Activated naive CD8-positive, alpha-beta T cell (primary cell): ENCODE results near the gene BICD2.
"Not testable (repeated sequence)": the region's sequence is repeated elsewhere in the genome, so short reads cannot be mapped to it uniquely, and the experiment has no call there.

ENCODE experiments used
- H3K27ac Mint-ChIP-seq: one replicate; pipeline ENCODE4 v1.8.0; 2021; ENCODE audit warnings: mixed read lengths
- H3K27me3 Mint-ChIP-seq: one replicate; pipeline ENCODE4 v1.8.0; 2021; ENCODE audit warnings: mixed read lengths
- H3K36me3 Mint-ChIP-seq: one replicate; pipeline ENCODE4 v1.8.0; 2021; ENCODE audit warnings: mixed read lengths
- H3K4me1 Mint-ChIP-seq: one replicate; pipeline ENCODE4 v1.8.0; 2021; ENCODE audit warnings: low read depth, mixed read lengths
- H3K4me3 Mint-ChIP-seq: one replicate; pipeline ENCODE4 v1.8.0; 2021; ENCODE audit warnings: mild to moderate bottlenecking, mixed read lengths
- H3K9me3 Mint-ChIP-seq: one replicate; pipeline ENCODE4 v1.8.0; 2021; ENCODE audit warnings: low read depth, mixed read lengths

BICD2 gene

GRCh38 chr9:92786298-92786697 lies 21.7 kb upstream of the BICD2 start:
- no peak overlapping the region for H3K4me3 Mint-ChIP-seq
- H3K36me3 Mint-ChIP-seq, result peaks cover 9% of the 10 kb centered on the region
- H3K27ac Mint-ChIP-seq, result no peak overlapping the region
- peaks cover 2% of the 10 kb centered on the region for H3K27me3 Mint-ChIP-seq
- H3K9me3 Mint-ChIP-seq, result peaks cover 10% of the 10 kb centered on the region
- peaks cover 12% of the 10 kb centered on the region for H3K4me1 Mint-ChIP-seq

- Mint-ChIP-seq H3K4me3 (no peak overlapping the region), H3K36me3 (peaks cover 14% of the 10 kb centered on the region), H3K27me3 (no peaks in the 10 kb centered on the region)
Observed at GRCh38 chr9:92781899-92782298, 17.3 kb upstream of the BICD2 start.

GRCh38 chr9:92780206-92780605 lies 15.6 kb upstream of the BICD2 start:
- no peaks in the 10 kb centered on the region for H3K27me3 Mint-ChIP-seq
- peaks cover 8% of the 10 kb centered on the region for H3K4me1 Mint-ChIP-seq
- no peak overlapping the region for H3K4me3 Mint-ChIP-seq
- H3K36me3 Mint-ChIP-seq, result peaks cover 5% of the 10 kb centered on the region
- peaks cover 4% of the 10 kb centered on the region for H3K9me3 Mint-ChIP-seq
- no peak overlapping the region for H3K27ac Mint-ChIP-seq

More at GRCh38 chr9:92781899-92782298, 17.3 kb upstream of the BICD2 start:
- peaks cover 14% of the 10 kb centered on the region for H3K9me3 Mint-ChIP-seq
- peaks cover 8% of the 10 kb centered on the region for H3K4me1 Mint-ChIP-seq
- H3K27ac Mint-ChIP-seq, result no peak overlapping the region

GRCh38 chr9:92775466-92775865 lies 10.8 kb upstream of the BICD2 start:
- no peak overlapping the region for H3K4me3 Mint-ChIP-seq
- peaks cover 4% of the 10 kb centered on the region for H3K4me1 Mint-ChIP-seq
- H3K27ac Mint-ChIP-seq, result no peak overlapping the region
- peaks cover 4% of the 10 kb centered on the region for H3K9me3 Mint-ChIP-seq
- H3K27me3 Mint-ChIP-seq, result no peaks in the 10 kb centered on the region
- H3K36me3 Mint-ChIP-seq, result peaks cover 5% of the 10 kb centered on the region

DNA sequence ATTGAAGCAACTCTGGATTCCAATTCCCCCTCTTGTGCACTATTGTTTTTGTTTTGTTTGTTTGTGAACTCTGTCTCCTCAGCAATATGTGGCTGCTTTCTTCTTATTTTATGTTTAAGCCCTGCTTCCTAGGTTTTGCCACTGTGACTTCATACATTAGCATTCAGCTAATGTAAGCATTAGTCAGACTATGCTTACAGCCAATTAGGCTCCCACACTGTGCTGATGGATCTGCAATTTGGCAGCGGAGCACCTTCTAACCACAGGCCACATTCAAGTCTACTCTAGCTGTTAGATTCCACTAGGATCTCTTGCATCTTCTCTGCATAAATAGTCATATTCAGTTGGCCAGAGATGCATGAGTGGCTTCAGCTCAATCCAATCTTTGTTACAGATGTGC lies 9.6 kb upstream of the BICD2 start:
- H3K4me1 Mint-ChIP-seq, result peaks cover 11% of the 10 kb centered on the region
- no peaks in the 10 kb centered on the region for H3K27me3 Mint-ChIP-seq
- H3K4me3 Mint-ChIP-seq, result no peak overlapping the region
- no peak overlapping the region for H3K27ac Mint-ChIP-seq
- H3K36me3 Mint-ChIP-seq, result peaks cover 1% of the 10 kb centered on the region
- peaks cover 2% of the 10 kb centered on the region for H3K9me3 Mint-ChIP-seq

DNA sequence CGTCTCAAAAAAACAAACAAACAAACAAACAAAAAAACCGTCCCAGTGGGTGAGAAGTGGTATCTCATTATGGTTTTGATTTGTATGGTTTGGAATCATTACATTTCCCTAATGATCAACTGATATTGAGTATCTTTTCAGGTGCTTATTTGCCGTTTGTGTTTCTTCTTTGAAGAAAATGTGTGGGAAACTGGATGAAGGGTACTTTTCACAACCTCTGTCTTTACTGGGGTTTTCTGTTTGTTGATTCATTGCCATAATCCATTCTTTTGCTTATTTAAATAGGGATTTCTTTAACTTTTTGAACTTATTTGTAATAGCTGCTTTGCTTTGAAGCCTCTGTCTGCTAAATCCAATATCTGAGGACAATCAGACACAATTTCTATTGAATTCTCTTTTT lies 9.2 kb upstream of the BICD2 start:
- Mint-ChIP-seq H3K27me3 (no peaks in the 10 kb centered on the region), H3K4me3 (no peak overlapping the region), H3K4me1 (peaks cover 11% of the 10 kb centered on the region), H3K27ac (no peak overlapping the region), H3K36me3 (no peaks in the 10 kb centered on the region), H3K9me3 (no peaks in the 10 kb centered on the region)

- no peak overlapping the region for H3K4me3 Mint-ChIP-seq
- H3K27me3 Mint-ChIP-seq, result no peaks in the 10 kb centered on the region
- peaks cover 11% of the 10 kb centered on the region for H3K4me1 Mint-ChIP-seq
- no peak overlapping the region for H3K27ac Mint-ChIP-seq
- H3K36me3 Mint-ChIP-seq, result no peaks in the 10 kb centered on the region
- no peaks in the 10 kb centered on the region for H3K9me3 Mint-ChIP-seq
Observed at GRCh38 chr9:92771309-92771708, 6.7 kb upstream of the BICD2 start.

GRCh38 chr9:92770360-92770995 lies 5.8 kb upstream of the BICD2 start:
- Mint-ChIP-seq H3K4me3 (no peak overlapping the region), H3K36me3 (no peaks in the 10 kb centered on the region), H3K4me1 (peaks cover 19% of the 10 kb centered on the region), H3K27me3 (no peaks in the 10 kb centered on the region), H3K27ac (peak overlapping the region; percentile 41), H3K9me3 (no peaks in the 10 kb centered on the region)

- no peaks in the 10 kb centered on the region for H3K36me3 Mint-ChIP-seq
- peak overlapping the region; percentile 35 for H3K27ac Mint-ChIP-seq
- no peaks in the 10 kb centered on the region for H3K9me3 Mint-ChIP-seq
- H3K4me3 Mint-ChIP-seq, result no peak overlapping the region
- no peaks in the 10 kb centered on the region for H3K27me3 Mint-ChIP-seq
- peaks cover 19% of the 10 kb centered on the region for H3K4me1 Mint-ChIP-seq
Observed at GRCh38 chr9:92769990-92770359, 5.3 kb upstream of the BICD2 start.

GRCh38 chr9:92769286-92769685 lies 4.7 kb upstream of the BICD2 start:
- Mint-ChIP-seq H3K4me1 (peaks cover 19% of the 10 kb centered on the region), H3K36me3 (no peaks in the 10 kb centered on the region), H3K27me3 (no peaks in the 10 kb centered on the region), H3K27ac (no peak overlapping the region), H3K9me3 (no peaks in the 10 kb centered on the region), H3K4me3 (no peak overlapping the region)

GRCh38 chr9:92768816-92769215 lies 4.2 kb upstream of the BICD2 start:
- not testable (repeated sequence) for H3K27me3 Mint-ChIP-seq, H3K36me3 Mint-ChIP-seq, H3K27ac Mint-ChIP-seq, H3K4me3 Mint-ChIP-seq, H3K9me3 Mint-ChIP-seq
- peaks cover 19% of the 10 kb centered on the region for H3K4me1 Mint-ChIP-seq

- Mint-ChIP-seq H3K36me3 (no peaks in the 10 kb centered on the region), H3K4me1 (peaks cover 31% of the 10 kb centered on the region), H3K4me3 (peak overlapping the region; percentile 12), H3K27ac (peak overlapping the region; percentile 34), H3K9me3 (no peaks in the 10 kb centered on the region), H3K27me3 (no peaks in the 10 kb centered on the region)
Observed at GRCh38 chr9:92767066-92768054, 2.7 kb upstream of the BICD2 start.

DNA sequence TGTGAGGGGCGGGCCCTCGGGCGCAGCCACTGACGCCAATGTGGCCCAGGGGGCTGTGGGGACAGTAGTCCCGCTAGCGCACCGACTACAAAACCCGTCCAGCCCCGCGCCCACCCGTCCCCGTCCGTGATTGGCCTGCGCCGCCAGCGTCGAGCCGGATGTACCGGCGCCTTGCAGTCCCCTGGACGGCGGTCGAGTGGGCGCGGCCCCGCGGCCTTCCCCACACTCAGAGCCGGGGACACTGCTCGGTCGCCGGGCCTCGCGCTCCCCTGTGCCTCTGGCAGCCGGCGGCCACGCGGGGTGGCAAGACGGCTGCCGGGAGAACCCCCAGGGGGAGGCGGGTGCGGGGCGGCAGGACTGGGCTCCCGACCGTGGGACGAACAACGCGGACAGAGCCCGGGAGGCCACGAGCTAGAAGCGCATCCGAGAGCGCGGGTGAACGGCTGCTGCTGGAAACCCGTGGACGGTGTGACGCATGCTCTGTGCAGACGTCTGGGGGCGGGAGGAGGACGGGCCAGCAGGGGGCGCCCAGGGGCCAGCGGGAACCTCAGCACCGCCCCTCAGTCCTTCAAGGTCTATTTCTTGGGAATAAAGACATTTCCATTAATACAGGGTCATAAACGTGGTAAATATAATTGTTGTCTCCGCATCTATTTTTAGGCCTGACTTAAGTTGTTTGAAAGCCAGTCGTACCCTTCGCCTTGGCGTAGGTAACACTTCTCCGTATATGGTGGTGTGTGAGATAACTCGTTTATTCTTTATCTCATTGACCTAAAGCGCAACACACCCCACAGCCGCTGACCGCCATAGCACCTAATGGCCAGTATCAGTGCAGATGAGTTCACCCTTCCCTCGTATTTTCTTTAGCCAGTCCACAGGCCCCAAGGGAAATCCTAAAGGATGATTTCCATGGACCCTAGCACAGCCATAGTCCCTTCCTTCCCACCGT lies 629 bp upstream of the BICD2 start:
- no peaks in the 10 kb centered on the region for H3K9me3 Mint-ChIP-seq
- peaks cover 43% of the 10 kb centered on the region for H3K4me1 Mint-ChIP-seq

GRCh38 chr9:92763721-92764380 lies 782 bp downstream of the BICD2 start:
- Mint-ChIP-seq H3K4me3 (peak overlapping the region; percentile 93), H3K27me3 (no peaks in the 10 kb centered on the region), H3K9me3 (no peaks in the 10 kb centered on the region), H3K4me1 (peaks cover 45% of the 10 kb centered on the region), H3K36me3 (no peaks in the 10 kb centered on the region), H3K27ac (peak overlapping the region; percentile 66)

More for the DNA sequence above, 629 bp upstream of the BICD2 start:
- H3K4me3 Mint-ChIP-seq, result peak overlapping the region; percentile 85
- H3K27me3 Mint-ChIP-seq, result no peaks in the 10 kb centered on the region
- H3K27ac Mint-ChIP-seq, result peak overlapping the region; percentile 94
- H3K36me3 Mint-ChIP-seq, result no peaks in the 10 kb centered on the region
